Breast epithelium (tissue), 3 donors: Measurements from ENCODE around the gene MUC4.
A peak's percentile ranks its signal among the peaks of the same experiment; 100 is the strongest.

ENCODE experiments used
- CTCF ChIP-seq, 3 donors: fragments of 450-650 bp; IDR thresholded peaks; one replicate each; pipeline ENCODE4 v1.5.1; 2016 to 2017; ENCODE audit warnings: antibody characterized with exemption in 3 of 3, mild to moderate bottlenecking in 3 of 3, moderate library complexity in 3 of 3
- POLR2AphosphoS5 ChIP-seq, 3 donors: sonication (generic); formaldehyde crosslinking; IDR thresholded peaks; one replicate each; pipeline ENCODE4 v1.6.1; 2017; ENCODE audit warnings: antibody characterized with exemption in 3 of 3

GRCh38 chr3:195774917-195775316 is 36.8 kb downstream of the MUC4 start:
- peak in 1 of 3 donors; percentile 30 for TF ChIP-seq CTCF (IDR thresholded peaks at IDR 0.05)
- no peak for TF ChIP-seq POLR2AphosphoS5 (IDR thresholded peaks at IDR 0.05)
